ENCODE results near the gene IL5. TPM values are rescaled to one million over a fixed set of nuclear protein-coding genes. Genes with fewer than 3 reads are reported as not detected.
A peak's percentile ranks its signal among the peaks of the same experiment; 100 is the strongest.

Gene IL5
- total RNA-seq, 2 experiments from 2014 or later: not detected

GRCh38 chr5:132528021-132528420 is 15.3 kb downstream of the IL5 start:
- DNase-seq (ENCODE audit: low spot score): no peak
- Histone ChIP-seq H3K27ac (ENCODE audit: low read depth, low read length, poor library complexity, severe bottlenecking) (no peak overlapping the region), H3K36me3 (ENCODE audit: insufficient read depth, low read length) (no peaks in the 10 kb centered on the region), H3K79me2 (ENCODE audit: insufficient read depth, low read depth, low read length) (no peaks in the 10 kb centered on the region), H3K4me3 (ENCODE audit: low read depth, low read length, poor library complexity, severe bottlenecking) (no peak overlapping the region), H2AFZ (ENCODE audit: low read length) (no peak overlapping the region), H3K9me2 (ENCODE audit: insufficient read depth, low read length) (no peaks in the 10 kb centered on the region), H3K9me3 (ENCODE audit: low read length) (no peaks in the 10 kb centered on the region), H3K4me2 (ENCODE audit: low read length) (no peak overlapping the region), H3K4me1 (ENCODE audit: insufficient read depth, low read length, poor library complexity, severe bottlenecking) (peaks cover 29% of the 10 kb centered on the region), H4K20me1 (ENCODE audit: insufficient read depth, low read length) (no peaks in the 10 kb centered on the region)
- BruUV-seq (replicated peaks): no TSS peak
- CTCF ChIA-PET (ENCODE audit: unreplicated experiment): interaction anchor here (0.6 kb wide), 1 partner anchor 1268 kb away, joined by 3 read pairs; no protein-coding TSS in a partner anchor
- POLR2A ChIA-PET: no interaction called here
- TF ChIP-seq CTCF (conservative IDR thresholded peaks at IDR 0.05; ENCODE audit: low read length) (no peak), EZH2phosphoT487 (IDR thresholded peaks at IDR 0.05; ENCODE audit: borderline replicate concordance, low read depth, low read length) (no peak)
- intact Hi-C loops (cut with micrococcal nuclease; ENCODE audit: unreplicated experiment): loop anchor here (5.0 kb wide), 5 partner anchors 69 to 274 kb away; no protein-coding TSS in a partner anchor

- Histone ChIP-seq H3K9me3 (ENCODE audit: low read length) (no peaks in the 10 kb centered on the region), H3K4me2 (ENCODE audit: low read length) (peak overlapping the region; percentile 57), H4K20me1 (ENCODE audit: insufficient read depth, low read length) (no peaks in the 10 kb centered on the region), H3K36me3 (ENCODE audit: insufficient read depth, low read length) (no peaks in the 10 kb centered on the region), H3K9me2 (ENCODE audit: insufficient read depth, low read length) (no peaks in the 10 kb centered on the region), H3K27ac (ENCODE audit: low read depth, low read length, poor library complexity, severe bottlenecking) (no peak overlapping the region), H3K4me1 (ENCODE audit: insufficient read depth, low read length, poor library complexity, severe bottlenecking) (peaks cover 29% of the 10 kb centered on the region), H2AFZ (ENCODE audit: low read length) (peak overlapping the region; percentile 24; the same call in 1 of the 2 replicates), H3K4me3 (ENCODE audit: low read depth, low read length, poor library complexity, severe bottlenecking) (no peak overlapping the region), H3K79me2 (ENCODE audit: insufficient read depth, low read depth, low read length) (no peaks in the 10 kb centered on the region)
- ChIA-PET POLR2A (no interaction called here), CTCF (ENCODE audit: unreplicated experiment) (interaction anchor here (0.7 to 1.0 kb wide), 2 partner anchors 141 to 274 kb away, joined by 3 to 5 read pairs; no protein-coding TSS in a partner anchor)
- TF ChIP-seq EZH2phosphoT487 (IDR thresholded peaks at IDR 0.05; ENCODE audit: borderline replicate concordance, low read depth, low read length): no peak
- peak; percentile 39; the same call in 1 of the 2 replicates for TF ChIP-seq CTCF (conservative IDR thresholded peaks at IDR 0.05; ENCODE audit: low read length)
- BruUV-seq (replicated peaks): no TSS peak
- DNase-seq (ENCODE audit: low spot score): no peak
- intact Hi-C loops (cut with micrococcal nuclease; ENCODE audit: unreplicated experiment): loop anchor here (1.0 to 5.0 kb wide), 6 partner anchors 70 to 293 kb away; no protein-coding TSS in a partner anchor
Measured at GRCh38 chr5:132526974-132527564, 16.3 kb downstream of the IL5 start.
